Measurements from ENCODE around the gene IGF1R.

IGF1R gene

GRCh38 chr15:98620020-98620419 is 28.3 kb upstream of the IGF1R start:
- no peak overlapping the region for H3K4me3 ChIP-seq (ENCODE audit: low read depth in 1 of 2, low read length in 1 of 2)
- TF ChIP-seq CTCF (IDR thresholded peaks at IDR 0.05) = no peak
- H3K36me3 ChIP-seq = no peaks in the 10 kb centered on the region
- no peak overlapping the region for H3K27ac ChIP-seq
- peaks cover 82% of the 10 kb centered on the region for H3K27me3 ChIP-seq
- no peaks in the 10 kb centered on the region for H3K4me1 ChIP-seq (ENCODE audit: control insufficient read depth in 1 of 2, insufficient read depth in 1 of 2, low read depth in 1 of 2, low read length in 1 of 2)
- H3K9me3 ChIP-seq = no peaks in the 10 kb centered on the region

GRCh38 chr15:98621021-98621420 is 27.3 kb upstream of the IGF1R start:
- H3K9me3 ChIP-seq = no peaks in the 10 kb centered on the region
- H3K4me3 ChIP-seq (ENCODE audit: low read depth in 1 of 2, low read length in 1 of 2) = no peak overlapping the region
- peaks cover 92% of the 10 kb centered on the region for H3K27me3 ChIP-seq
- no peaks in the 10 kb centered on the region for H3K4me1 ChIP-seq (ENCODE audit: control insufficient read depth in 1 of 2, insufficient read depth in 1 of 2, low read depth in 1 of 2, low read length in 1 of 2)
- H3K27ac ChIP-seq = no peak overlapping the region
- no peaks in the 10 kb centered on the region for H3K36me3 ChIP-seq
- TF ChIP-seq CTCF (IDR thresholded peaks at IDR 0.05) = no peak

- no peak for TF ChIP-seq CTCF (IDR thresholded peaks at IDR 0.05)
- Histone ChIP-seq H3K27ac (no peak overlapping the region), H3K4me3 (ENCODE audit: low read depth in 1 of 2, low read length in 1 of 2) (no peak overlapping the region), H3K9me3 (no peaks in the 10 kb centered on the region), H3K36me3 (no peaks in the 10 kb centered on the region), H3K27me3 (peaks cover 68% of the 10 kb centered on the region), H3K4me1 (ENCODE audit: control insufficient read depth in 1 of 2, insufficient read depth in 1 of 2, low read depth in 1 of 2, low read length in 1 of 2) (peaks cover 27 to 29% of the 10 kb centered on the region in 2 experiments)
These were observed 22.7 kb upstream of the IGF1R start for GRCh38 chr15:98625614-98626013.

GRCh38 chr15:98626153-98626552 is 22.2 kb upstream of the IGF1R start:
- H3K9me3 ChIP-seq = no peaks in the 10 kb centered on the region
- peaks cover 62% of the 10 kb centered on the region for H3K27me3 ChIP-seq
- no peak overlapping the region for H3K4me3 ChIP-seq (ENCODE audit: low read depth in 1 of 2, low read length in 1 of 2)
- no peak overlapping the region for H3K27ac ChIP-seq
- H3K4me1 ChIP-seq (ENCODE audit: control insufficient read depth in 1 of 2, insufficient read depth in 1 of 2, low read depth in 1 of 2, low read length in 1 of 2) = peaks cover 32 to 34% of the 10 kb centered on the region in 2 experiments
- H3K36me3 ChIP-seq = no peaks in the 10 kb centered on the region
- no peak for TF ChIP-seq CTCF (IDR thresholded peaks at IDR 0.05)

GRCh38 chr15:98628216-98628615 is 20.1 kb upstream of the IGF1R start:
- no peak for TF ChIP-seq CTCF (IDR thresholded peaks at IDR 0.05)
- peaks cover 41% of the 10 kb centered on the region for H3K27me3 ChIP-seq

GRCh38 chr15:98635848-98636247 is 12.5 kb upstream of the IGF1R start:
- no peak for TF ChIP-seq CTCF (IDR thresholded peaks at IDR 0.05)
- H3K27ac ChIP-seq = no peak overlapping the region
- H3K36me3 ChIP-seq = no peaks in the 10 kb centered on the region
- H3K9me3 ChIP-seq = no peaks in the 10 kb centered on the region
- H3K4me3 ChIP-seq (ENCODE audit: low read depth in 1 of 2, low read length in 1 of 2) = no peak overlapping the region
- H3K27me3 ChIP-seq = no peaks in the 10 kb centered on the region
- H3K4me1 ChIP-seq (ENCODE audit: control insufficient read depth in 1 of 2, insufficient read depth in 1 of 2, low read depth in 1 of 2, low read length in 1 of 2) = peaks cover 37 to 38% of the 10 kb centered on the region in 2 experiments

More at GRCh38 chr15:98628216-98628615, 20.1 kb upstream of the IGF1R start:
- H3K4me1 ChIP-seq (ENCODE audit: control insufficient read depth in 1 of 2, insufficient read depth in 1 of 2, low read depth in 1 of 2, low read length in 1 of 2) = peaks cover 53 to 55% of the 10 kb centered on the region in 2 experiments
- no peak overlapping the region for H3K4me3 ChIP-seq (ENCODE audit: low read depth in 1 of 2, low read length in 1 of 2)
- no peaks in the 10 kb centered on the region for H3K36me3 ChIP-seq
- no peak overlapping the region for H3K27ac ChIP-seq
- no peaks in the 10 kb centered on the region for H3K9me3 ChIP-seq

Data from neutrophil (primary cell).